GM12878 (cell line): ENCODE measurements around the gene HOXB3. TPM values are rescaled to one million over a fixed set of nuclear protein-coding genes. Genes with fewer than 3 reads are reported as not detected.

Source experiments
- ATAC-seq: fragments of 200-7000 bp; cut with Tn5 transposase; 3 replicates; pipeline ENCODE4 v1.9.1; 2020; ENCODE audit warnings: mild to moderate bottlenecking, moderate library complexity
- BruUV-seq: library from RNA; stranded (reverse); fragments of 400-500 nt; replicated peaks from 2 replicates; lab custom pipeline; 2021; lab: Mats Ljungman, UMichigan
- CTCF ChIA-PET: fragments of 300-600 bp; sonication (Branson Sonifier 250); formaldehyde crosslinking; extraction: SDS; loops from one replicate; lab custom pipeline; 2021; ENCODE audit warnings: inconsistent platforms; lab: Yijun Ruan, JAX
- POLR2A ChIA-PET: fragments of 350-600 bp; formaldehyde crosslinking; extraction: SDS; loops from one replicate; lab custom pipeline; 2021; ENCODE audit warnings: inconsistent platforms; lab: Charles Lee
- RAD21 ChIA-PET: fragments of 300-600 bp; sonication (Branson Sonifier 250); formaldehyde crosslinking; loops from one replicate; lab custom pipeline; 2023; ENCODE audit warnings: antibody characterized with exemption; ENCODE audit not compliant: unreplicated experiment; lab: Charles Lee
- SMC1A ChIA-PET: fragments of 300-600 bp; sonication (Branson Sonifier 250); formaldehyde crosslinking; loops from one replicate; lab custom pipeline; 2023; ENCODE audit not compliant: unreplicated experiment, uncharacterized antibody; lab: Charles Lee
- DNase-seq: peaks from one replicate; pipeline ENCODE4 v3.0.0-alpha.2; 2011; ENCODE audit warnings: low read depth, low spot score
- FAIRE-seq: peaks from 3 replicates; lab custom pipeline; 2011; peaks lifted over from hg19 to GRCh38; lab: Jason Lieb, UNC
- H2AFZ ChIP-seq: 2 replicates; pipeline ENCODE4 v1.6.0; 2011; ENCODE audit warnings: low read depth, low read length, control low read depth; ENCODE audit not compliant: control insufficient read depth
- H3K27ac ChIP-seq: 2 replicates; pipeline ENCODE4 v1.5.1; 2011; ENCODE audit warnings: control low read depth; ENCODE audit not compliant: control insufficient read depth, insufficient read depth
- H3K27me3 ChIP-seq, 2 experiments: replicated peaks in 1 of 2; 2 replicates each; pipeline versions ENCODE4 v1.6.0 to v1.6.1; 2011; ENCODE audit warnings: low read length in 1 of 2; ENCODE audit not compliant: control insufficient read depth in 2 of 2, insufficient read depth in 2 of 2
- H3K36me3 ChIP-seq, 2 experiments: 2 replicates each; pipeline ENCODE4 v1.5.1; 2011; ENCODE audit warnings: low read length in 1 of 2; ENCODE audit not compliant: control insufficient read depth in 2 of 2, insufficient read depth in 2 of 2
- H3K4me1 ChIP-seq: 2 replicates; pipeline ENCODE4 v1.6.1; 2011; ENCODE audit warnings: mild to moderate bottlenecking, low read length, moderate library complexity, mixed read lengths; ENCODE audit not compliant: control insufficient read depth, insufficient read depth
- H3K4me2 ChIP-seq: 2 replicates; pipeline ENCODE4 v1.6.0; 2011; ENCODE audit warnings: control low read depth; ENCODE audit not compliant: control insufficient read depth, insufficient read depth
- H3K4me3 ChIP-seq: fragments of 200-600 bp; sonication (generic); 2 replicates; pipeline ENCODE4 v1.5.1; 2016
- H3K79me2 ChIP-seq: 2 replicates; pipeline ENCODE4 v1.6.0; 2011; ENCODE audit warnings: low read length; ENCODE audit not compliant: control insufficient read depth, insufficient read depth
- H3K9ac ChIP-seq: 2 replicates; pipeline ENCODE4 v1.8.0; 2011; ENCODE audit warnings: low read length, control low read depth, mixed read lengths; ENCODE audit not compliant: control insufficient read depth, insufficient read depth
- H3K9me3 ChIP-seq: replicated peaks from 3 replicates; pipeline ENCODE4 v1.5.1; 2011; ENCODE audit warnings: mild to moderate bottlenecking, low read length; ENCODE audit not compliant: control insufficient read depth, insufficient read depth
- H4K20me1 ChIP-seq: 2 replicates; pipeline ENCODE4 v1.6.0; 2011; ENCODE audit not compliant: control insufficient read depth, insufficient read depth
- ASH2L ChIP-seq: fragments of 300-600, 200-600 bp; sonication (generic); IDR thresholded peaks from 2 replicates; pipeline ENCODE4 v1.6.1; 2017; ENCODE audit warnings: low read depth, mild to moderate bottlenecking, borderline replicate concordance
- ATF7 ChIP-seq: fragments of 450-650 bp; IDR thresholded peaks from 2 replicates; pipeline ENCODE4 v1.6.1; 2016; ENCODE audit warnings: low read depth, mild to moderate bottlenecking
- BACH1 ChIP-seq: fragments of 450-650 bp; IDR thresholded peaks from 2 replicates; pipeline ENCODE4 v1.6.1; 2017; ENCODE audit warnings: mild to moderate bottlenecking, borderline replicate concordance
- BRCA1 ChIP-seq: IDR thresholded peaks from 2 replicates; pipeline ENCODE4 v1.6.1; 2011; ENCODE audit warnings: low read depth, low read length, improper control_type of control experiment
- CREM ChIP-seq: IDR thresholded peaks from 2 replicates; pipeline ENCODE4 v1.6.1; 2014; ENCODE audit warnings: antibody characterized with exemption, low read depth
- DPF2 ChIP-seq: fragments of 450-650 bp; IDR thresholded peaks from 2 replicates; pipeline ENCODE4 v1.6.1; 2017; ENCODE audit warnings: mild to moderate bottlenecking
- EP300 ChIP-seq, 2 experiments: fragments of 150-350 bp in 1 of 2; IDR thresholded peaks; 2 replicates each; pipeline ENCODE4 v1.6.1; 2011 to 2012; ENCODE audit warnings: low read depth in 2 of 2, low read length in 2 of 2, borderline replicate concordance in 1 of 2, improper control_type of control experiment in 1 of 2, inconsistent platforms in 1 of 2; ENCODE audit not compliant: control insufficient read depth in 1 of 2
- IKZF1 ChIP-seq: fragments of 450-650 bp; conservative IDR thresholded peaks from 2 replicates; pipeline ENCODE4 v1.6.1; 2017; ENCODE audit warnings: antibody characterized with exemption, mild to moderate bottlenecking
- IKZF2 ChIP-seq, 2 experiments: fragments of 450-650 bp; IDR thresholded peaks; 2 replicates each; pipeline ENCODE4 v1.6.1; 2017; ENCODE audit warnings: mild to moderate bottlenecking in 2 of 2, moderate library complexity in 2 of 2
- NFIC ChIP-seq: IDR thresholded peaks from 2 replicates; pipeline ENCODE4 v1.6.1; 2012; ENCODE audit warnings: low read depth, mild to moderate bottlenecking, inconsistent platforms, low read length, moderate library complexity
- NR2C2 ChIP-seq: IDR thresholded peaks from 2 replicates; pipeline ENCODE4 v1.6.1; 2011; ENCODE audit warnings: borderline replicate concordance, low read depth; ENCODE audit not compliant: control insufficient read depth, insufficient read length
- WRNIP1 ChIP-seq: IDR thresholded peaks from 2 replicates; pipeline ENCODE4 v1.6.1; 2011; ENCODE audit warnings: low read depth, low read length, improper control_type of control experiment, borderline replicate concordance
- ZBED1 ChIP-seq: IDR thresholded peaks from 2 replicates; pipeline ENCODE4 v1.6.1; 2016; ENCODE audit warnings: borderline replicate concordance
- WGBS: methylation state at CpG from one replicate; pipeline ENCODE4 v1.1.6; 2016; ENCODE audit warnings: low lambda C conversion rate; ENCODE audit not compliant: insufficient replicate concordance, insufficient coverage; ENCODE audit errors: missing lambda C conversion rate; 5-methylcytosine and 5-hydroxymethylcytosine counted together
- in situ Hi-C: fragments of 300-500 bp; cut with MboI; formaldehyde crosslinking; loops from 9 replicates; pipeline ENCODE4 v1.14.3; 2018; ENCODE audit warnings: mixed read lengths
- intact Hi-C: fragments of 100-400 bp; cut with micrococcal nuclease; formaldehyde crosslinking; loops from one replicate; pipeline ENCODE4 v1.14.2; 2022; ENCODE audit not compliant: unreplicated experiment
- polyA plus RNA-seq, 11 experiments: library from polyadenylated mRNA; depleted of rRNA in 4 of 11; unstranded in 6 of 11; stranded (reverse) in 5 of 11; fragments of >200 nt; fragmentation: Nextera tagmentation in 4 of 11; fragmentation: Illumina TruSeq in 1 of 11; extraction: Ambion mirVana in 4 of 11; extraction: Trizol in 1 of 11; gene quantifications; 1 replicate in 1 of 11; 2 replicates in 10 of 11; pipeline versions ENCODE4 v1.2.1 to v1.2.3, GENCODE V29; 2011 to 2016; ENCODE audit warnings: inconsistent platforms in 2 of 11, missing spikeins in 2 of 11, low read depth in 1 of 11
- total RNA-seq, 4 experiments: library from RNA; depleted of rRNA in 3 of 4; stranded (reverse); fragments of >200 nt in 3 of 4; fragmentation: Illumina TruSeq in 1 of 4; extraction: Trizol in 1 of 4; gene quantifications; 2 replicates each; pipeline versions ENCODE4 v1.2.1 to v1.2.3, GENCODE V29; 2013 to 2021
- TF ChIP-seq, protein P1 (sequence below): IDR thresholded peaks from 2 replicates; pipeline ENCODE4 v1.6.1; 2011; ENCODE audit warnings: borderline replicate concordance, low read depth, mild to moderate bottlenecking, moderate library complexity, mixed read lengths, low read length; ENCODE audit not compliant: insufficient read depth; ENCODE audit errors: extremely low read length
- TF ChIP-seq, protein P2 (sequence below): IDR thresholded peaks from 2 replicates; pipeline ENCODE4 v1.6.1; 2011; ENCODE audit warnings: low read depth, mild to moderate bottlenecking, low read length, moderate library complexity, borderline replicate concordance; ENCODE audit errors: extremely low read depth
- TF ChIP-seq, protein P3 (sequence below): fragments of 450-650 bp; IDR thresholded peaks from 2 replicates; pipeline ENCODE4 v1.6.1; 2018; ENCODE audit warnings: mild to moderate bottlenecking, low read depth, moderate library complexity; ENCODE audit not compliant: partially characterized antibody

Gene HOXB3
- total and polyA plus RNA-seq, 10 of the 15 experiments (the other 5 are each of a cell fraction or from before 2014, with no cell fraction given), result 0.19 to 7.7 (median 2.9) TPM

DNA sequence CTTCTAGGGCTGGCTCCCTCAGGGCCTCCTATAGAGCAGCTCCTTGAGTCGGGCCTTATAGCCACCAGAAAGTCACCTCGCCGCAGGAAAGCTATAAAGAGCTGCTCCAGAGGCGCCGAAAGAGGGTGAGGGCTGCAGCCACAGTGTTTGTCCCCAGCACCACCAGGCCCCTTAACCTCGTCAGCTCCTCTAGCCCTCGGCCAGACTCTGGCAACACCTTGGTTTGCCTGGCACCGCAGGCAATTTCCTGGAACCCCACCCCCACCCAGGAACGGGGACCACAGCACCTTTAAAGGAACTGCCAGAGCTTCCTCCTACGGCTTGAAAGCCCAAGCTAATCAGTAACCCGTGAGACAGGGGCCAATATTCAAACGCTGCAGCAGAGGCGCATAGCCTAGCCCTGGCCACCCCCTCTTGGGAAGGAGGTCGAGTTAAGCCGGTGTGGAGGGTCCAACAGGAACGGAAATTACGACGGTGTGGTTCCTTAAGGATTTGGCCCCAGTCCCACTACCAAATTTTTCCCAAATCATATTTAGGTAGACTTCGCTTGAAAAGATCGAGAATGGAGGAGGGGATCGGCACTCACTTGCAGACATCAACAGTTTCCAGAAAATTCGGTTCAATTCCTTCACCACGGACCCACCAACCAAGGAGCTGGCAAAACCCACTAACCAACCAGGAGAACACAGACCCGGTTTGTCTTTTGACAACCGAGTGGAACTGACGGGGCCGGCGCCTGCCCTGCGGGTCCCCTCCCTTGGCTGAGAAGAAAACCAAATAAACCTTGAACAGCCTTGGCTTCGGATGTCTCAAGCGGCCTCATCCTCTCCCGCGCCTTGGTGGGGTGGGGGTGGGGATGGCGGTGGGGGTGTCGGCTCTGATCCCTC lies 11.7 kb upstream of the HOXB3 start:
- CTCF ChIA-PET, result interaction anchor here (0.6 to 1.9 kb wide), 12 partner anchors 8 to 583 kb away, joined by 3 to 7 read pairs (median 4); partner anchors contain the start of gene HOXB7
- peaks cover 16 to 38% of the 10 kb centered on the region in 2 experiments for H3K27me3 ChIP-seq
- intact Hi-C loops, result no loop called here
- no peak for ATAC-seq
- in situ Hi-C loops, result no loop called here
- no peak overlapping the region for H3K27ac ChIP-seq
- no peaks in the 10 kb centered on the region for H3K36me3 ChIP-seq
- RAD21 ChIA-PET, result interaction anchor here (0.6 to 2.1 kb wide), 10 partner anchors 9 to 576 kb away, joined by 3 to 8 read pairs (median 3); partner anchors contain the start of genes HOXB5 and HOXB9
- no peak overlapping the region for H2AFZ ChIP-seq
- no TSS peak for BruUV-seq
- no peaks in the 10 kb centered on the region for H3K79me2 ChIP-seq
- H3K9ac ChIP-seq, result no peak overlapping the region
- H3K4me1 ChIP-seq, result peaks cover 6% of the 10 kb centered on the region; the same call in 1 of the 2 replicates
- POLR2A ChIA-PET, result interaction anchor here (0.6 to 1.7 kb wide), 5 partner anchors 8 to 488 kb away, joined by 3 to 11 read pairs (median 7); partner anchors contain the start of gene HOXB5
- no peak overlapping the region for H3K4me3 ChIP-seq
- no peaks in the 10 kb centered on the region for H4K20me1 ChIP-seq
- SMC1A ChIA-PET, result interaction anchor here (0.9 to 2.3 kb wide), 5 partner anchors 9 to 344 kb away, joined by 3 to 8 read pairs (median 5); partner anchors contain the start of gene HOXB8
- no peak overlapping the region for H3K4me2 ChIP-seq
- TF ChIP-seq WRNIP1, result no peak
- TF ChIP-seq DPF2, result no peak
- TF ChIP-seq NFIC, result no peak
- no peak for TF ChIP-seq BRCA1
- TF ChIP-seq EP300 (IDR thresholded peaks at IDR 0.05; ENCODE audit: borderline replicate concordance in 1 of 2, control insufficient read depth in 1 of 2, low read depth in 2 of 2, low read length in 2 of 2), result no peak
- no peak for TF ChIP-seq ASH2L
- no peak for TF ChIP-seq BACH1
- TF ChIP-seq IKZF1, result no peak
- no peak for TF ChIP-seq IKZF2 (IDR thresholded peaks at IDR 0.05)
- no peak for TF ChIP-seq ATF7
- TF ChIP-seq, protein P1, sequence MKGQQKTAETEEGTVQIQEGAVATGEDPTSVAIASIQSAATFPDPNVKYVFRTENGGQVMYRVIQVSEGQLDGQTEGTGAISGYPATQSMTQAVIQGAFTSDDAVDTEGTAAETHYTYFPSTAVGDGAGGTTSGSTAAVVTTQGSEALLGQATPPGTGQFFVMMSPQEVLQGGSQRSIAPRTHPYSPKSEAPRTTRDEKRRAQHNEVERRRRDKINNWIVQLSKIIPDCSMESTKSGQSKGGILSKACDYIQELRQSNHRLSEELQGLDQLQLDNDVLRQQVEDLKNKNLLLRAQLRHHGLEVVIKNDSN, result no peak
- TF ChIP-seq CREM, result no peak
- TF ChIP-seq, protein P2, sequence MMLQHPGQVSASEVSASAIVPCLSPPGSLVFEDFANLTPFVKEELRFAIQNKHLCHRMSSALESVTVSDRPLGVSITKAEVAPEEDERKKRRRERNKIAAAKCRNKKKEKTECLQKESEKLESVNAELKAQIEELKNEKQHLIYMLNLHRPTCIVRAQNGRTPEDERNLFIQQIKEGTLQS, result no peak
- TF ChIP-seq, protein P3, sequence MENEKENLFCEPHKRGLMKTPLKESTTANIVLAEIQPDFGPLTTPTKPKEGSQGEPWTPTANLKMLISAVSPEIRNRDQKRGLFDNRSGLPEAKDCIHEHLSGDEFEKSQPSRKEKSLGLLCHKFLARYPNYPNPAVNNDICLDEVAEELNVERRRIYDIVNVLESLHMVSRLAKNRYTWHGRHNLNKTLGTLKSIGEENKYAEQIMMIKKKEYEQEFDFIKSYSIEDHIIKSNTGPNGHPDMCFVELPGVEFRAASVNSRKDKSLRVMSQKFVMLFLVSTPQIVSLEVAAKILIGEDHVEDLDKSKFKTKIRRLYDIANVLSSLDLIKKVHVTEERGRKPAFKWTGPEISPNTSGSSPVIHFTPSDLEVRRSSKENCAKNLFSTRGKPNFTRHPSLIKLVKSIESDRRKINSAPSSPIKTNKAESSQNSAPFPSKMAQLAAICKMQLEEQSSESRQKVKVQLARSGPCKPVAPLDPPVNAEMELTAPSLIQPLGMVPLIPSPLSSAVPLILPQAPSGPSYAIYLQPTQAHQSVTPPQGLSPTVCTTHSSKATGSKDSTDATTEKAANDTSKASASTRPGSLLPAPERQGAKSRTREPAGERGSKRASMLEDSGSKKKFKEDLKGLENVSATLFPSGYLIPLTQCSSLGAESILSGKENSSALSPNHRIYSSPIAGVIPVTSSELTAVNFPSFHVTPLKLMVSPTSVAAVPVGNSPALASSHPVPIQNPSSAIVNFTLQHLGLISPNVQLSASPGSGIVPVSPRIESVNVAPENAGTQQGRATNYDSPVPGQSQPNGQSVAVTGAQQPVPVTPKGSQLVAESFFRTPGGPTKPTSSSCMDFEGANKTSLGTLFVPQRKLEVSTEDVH, result no peak
- no peak for TF ChIP-seq NR2C2
- no peak for TF ChIP-seq ZBED1
- TF ChIP-seq, all 136 proteins: peak for 0
- 28% methylated on average over 35 of the region's 35 CpGs for WGBS
- FAIRE-seq (no peak), DNase-seq (no peak)
- H3K9me3 ChIP-seq, result no peaks in the 10 kb centered on the region
